Measurements from ENCODE around the gene LRMDA.
"Not testable (repeated sequence)": the region's sequence is repeated elsewhere in the genome, so short reads cannot be mapped to it uniquely, and the experiment has no call there.

LRMDA gene

GRCh38 chr10:76055963-76056362 is 624.5 kb downstream of the LRMDA start:
- ATAC-seq (no peak), DNase-seq (no peak)
- no peaks in the 10 kb centered on the region for H3K27me3 Mint-ChIP-seq
- H3K27ac Mint-ChIP-seq = no peak overlapping the region
- no peaks in the 10 kb centered on the region for H3K4me1 Mint-ChIP-seq
- H3K4me3 Mint-ChIP-seq = no peak overlapping the region
- peaks cover 10 to 25% of the 10 kb centered on the region in 2 donors for H3K9me3 Mint-ChIP-seq

DNA sequence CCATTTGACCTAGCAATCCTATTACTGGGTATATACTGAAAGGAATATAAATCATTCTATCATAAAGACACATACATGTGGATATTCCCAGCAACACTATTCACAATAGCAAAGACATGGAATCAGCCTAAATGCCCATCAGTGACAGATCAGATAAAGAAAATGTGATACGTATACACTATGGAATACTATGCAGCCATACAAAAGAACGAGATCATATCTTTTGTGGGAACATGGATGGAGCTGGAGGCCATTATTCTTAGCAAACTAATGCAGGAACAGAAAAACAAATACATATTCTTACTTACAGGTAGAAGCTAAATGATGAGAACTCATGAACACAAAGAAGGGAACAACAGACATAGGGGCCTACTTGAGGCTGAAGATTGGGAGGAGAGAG is 629.6 kb downstream of the LRMDA start:
- not testable (repeated sequence) for DNase-seq, H3K27me3 Mint-ChIP-seq, ATAC-seq, H3K4me1 Mint-ChIP-seq, H3K27ac Mint-ChIP-seq, H3K4me3 Mint-ChIP-seq
- peaks cover 0 to 11% of the 10 kb centered on the region in 2 donors for H3K9me3 Mint-ChIP-seq

- peaks cover 6% of the 10 kb centered on the region for H3K27me3 Mint-ChIP-seq
- no peak overlapping the region for H3K4me3 Mint-ChIP-seq
- peaks cover 0 to 16% of the 10 kb centered on the region in 2 donors for H3K9me3 Mint-ChIP-seq
- ATAC-seq = no peak
- H3K4me1 Mint-ChIP-seq = no peaks in the 10 kb centered on the region
- no peak overlapping the region for H3K27ac Mint-ChIP-seq
- no peak for DNase-seq
Observed at GRCh38 chr10:76066457-76066856, 635.0 kb downstream of the LRMDA start.

- DNase-seq = no peak
- H3K4me1 Mint-ChIP-seq = no peaks in the 10 kb centered on the region
- no peak overlapping the region for H3K4me3 Mint-ChIP-seq
- peaks cover 6% of the 10 kb centered on the region for H3K27me3 Mint-ChIP-seq
- H3K9me3 Mint-ChIP-seq = peaks cover 0 to 16% of the 10 kb centered on the region in 2 donors
- H3K27ac Mint-ChIP-seq = no peak overlapping the region
- ATAC-seq = no peak
Observed at GRCh38 chr10:76067447-76067846, 636.0 kb downstream of the LRMDA start.

DNA sequence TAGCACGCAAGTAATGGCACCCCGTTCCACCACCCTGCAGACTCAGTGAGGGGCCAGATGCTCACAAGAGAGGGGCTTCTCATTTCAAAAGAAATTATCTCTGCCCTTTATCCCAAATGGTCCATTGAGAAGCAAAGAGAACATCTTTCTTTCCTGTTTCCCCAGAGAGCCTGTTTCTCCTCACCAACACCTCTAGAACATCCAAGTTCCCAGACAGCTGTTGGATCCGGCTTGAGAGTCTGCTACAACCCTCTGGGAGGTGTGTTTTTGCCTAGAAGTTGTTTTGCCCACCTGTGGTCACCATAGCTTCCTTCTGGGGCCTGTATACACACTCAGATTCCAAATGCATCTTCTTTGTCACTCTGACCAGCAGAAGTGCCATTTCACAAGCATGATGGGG is 637.4 kb downstream of the LRMDA start:
- H3K27me3 Mint-ChIP-seq = peaks cover 6% of the 10 kb centered on the region
- DNase-seq (no peak), ATAC-seq (no peak)
- H3K4me3 Mint-ChIP-seq = no peak overlapping the region
- no peak overlapping the region for H3K27ac Mint-ChIP-seq
- peaks cover 0 to 16% of the 10 kb centered on the region in 2 donors for H3K9me3 Mint-ChIP-seq
- no peaks in the 10 kb centered on the region for H3K4me1 Mint-ChIP-seq

DNA sequence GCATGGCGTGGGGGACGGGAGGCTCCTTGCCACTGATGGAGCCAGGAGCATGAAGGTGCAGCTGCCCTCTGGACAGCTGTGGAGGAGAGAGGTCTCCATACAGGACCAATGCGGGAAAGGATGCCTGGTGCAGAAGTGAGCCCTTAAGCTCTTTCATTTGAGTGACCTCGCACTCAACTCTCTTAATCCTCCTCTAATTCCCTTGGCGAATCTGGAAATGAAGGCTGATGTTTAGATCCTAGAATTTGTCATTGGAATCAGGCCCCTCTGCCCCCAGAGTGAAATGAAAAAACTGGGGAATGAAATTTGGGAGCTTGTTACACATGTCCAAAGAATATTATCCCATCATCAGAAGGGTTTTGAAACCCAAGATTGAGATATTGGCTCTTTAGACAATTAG is 639.5 kb downstream of the LRMDA start:
- Mint-ChIP-seq H3K27me3 (peaks cover 6% of the 10 kb centered on the region), H3K4me1 (no peaks in the 10 kb centered on the region), H3K27ac (no peak overlapping the region), H3K4me3 (no peak overlapping the region), H3K9me3 (peaks cover 0 to 19% of the 10 kb centered on the region in 2 donors)
- DNase-seq = no peak
- ATAC-seq = no peak

GRCh38 chr10:76071653-76072365 is 640.4 kb downstream of the LRMDA start:
- H3K27me3 Mint-ChIP-seq = peaks cover 6% of the 10 kb centered on the region
- peaks cover 0 to 19% of the 10 kb centered on the region in 2 donors for H3K9me3 Mint-ChIP-seq
- ATAC-seq (no peak), DNase-seq (no peak)
- H3K4me1 Mint-ChIP-seq = no peaks in the 10 kb centered on the region
- H3K4me3 Mint-ChIP-seq = no peak overlapping the region
- no peak overlapping the region for H3K27ac Mint-ChIP-seq

DNA sequence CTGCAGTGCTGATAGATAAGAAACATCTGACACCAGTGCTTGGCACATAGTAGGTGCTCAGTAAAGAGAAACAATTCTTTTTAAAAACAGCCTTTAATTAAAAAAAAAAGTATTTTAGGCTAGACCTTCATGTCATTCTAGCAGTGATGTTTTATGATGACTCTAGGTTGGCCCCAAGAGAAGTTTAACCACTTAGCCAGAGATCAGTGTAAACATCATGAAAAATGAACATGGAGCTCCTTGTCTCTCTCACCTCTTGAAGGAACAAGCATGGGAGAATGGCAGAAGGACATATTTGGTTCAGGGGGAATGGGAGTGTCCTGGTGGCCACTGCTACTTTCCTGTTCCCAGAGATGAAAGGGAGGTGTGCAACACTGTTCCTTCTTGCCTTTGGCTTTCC is 641.0 kb downstream of the LRMDA start:
- no peaks in the 10 kb centered on the region for H3K4me1 Mint-ChIP-seq
- no peak for DNase-seq
- ATAC-seq = no peak
- peaks cover 0 to 19% of the 10 kb centered on the region in 2 donors for H3K9me3 Mint-ChIP-seq
- peaks cover 6% of the 10 kb centered on the region for H3K27me3 Mint-ChIP-seq
- no peak overlapping the region for H3K4me3 Mint-ChIP-seq
- no peak overlapping the region for H3K27ac Mint-ChIP-seq

DNA sequence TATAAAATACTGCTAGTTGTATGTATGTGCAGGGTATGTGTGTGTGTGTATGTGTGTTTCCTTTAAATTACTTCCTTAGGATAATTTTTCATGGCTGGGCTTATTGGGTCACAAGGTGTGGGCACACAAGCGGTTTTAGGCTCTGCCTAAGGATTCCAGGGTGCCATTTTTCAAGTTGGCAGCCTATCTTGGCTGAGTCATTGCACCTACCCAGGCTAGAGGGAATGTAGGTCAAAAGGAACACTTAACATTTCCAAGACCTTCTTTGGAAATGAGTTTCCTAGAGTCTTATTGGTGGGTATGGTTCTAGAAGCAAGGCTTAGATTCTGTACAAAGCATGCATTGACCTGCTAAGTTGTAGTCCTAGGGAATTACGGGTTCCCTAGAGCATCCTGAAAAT is 642.1 kb downstream of the LRMDA start:
- no peak overlapping the region for H3K27ac Mint-ChIP-seq
- H3K9me3 Mint-ChIP-seq = peaks cover 0 to 8% of the 10 kb centered on the region in 2 donors
- H3K4me3 Mint-ChIP-seq = no peak overlapping the region
- H3K4me1 Mint-ChIP-seq = no peaks in the 10 kb centered on the region
- H3K27me3 Mint-ChIP-seq = peaks cover 6% of the 10 kb centered on the region
- no peak for ATAC-seq
- DNase-seq = no peak

DNA sequence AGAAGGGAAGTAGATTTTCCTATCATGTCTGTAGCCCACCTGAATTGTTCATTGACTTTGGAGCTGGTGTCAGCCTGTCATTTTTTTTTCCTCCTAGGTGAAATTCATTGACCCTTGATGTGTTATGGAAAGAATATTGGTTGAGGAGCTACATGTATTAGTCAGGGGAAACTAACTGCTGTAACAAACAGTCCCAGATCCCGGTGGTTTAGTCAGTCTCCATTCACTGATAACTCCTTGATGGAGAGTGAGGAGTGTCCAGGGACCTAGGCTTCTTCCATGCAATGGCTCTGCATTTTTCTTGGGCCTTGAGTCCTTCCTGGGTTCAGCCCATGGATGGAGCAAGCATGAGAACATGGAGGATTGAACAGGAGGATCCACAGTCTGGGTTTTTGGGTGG is 643.2 kb downstream of the LRMDA start:
- Mint-ChIP-seq H3K27me3 (peaks cover 6% of the 10 kb centered on the region), H3K4me3 (no peak overlapping the region), H3K9me3 (peaks cover 0 to 8% of the 10 kb centered on the region in 2 donors), H3K27ac (no peak overlapping the region), H3K4me1 (no peaks in the 10 kb centered on the region)
- no peak for DNase-seq
- ATAC-seq = no peak

DNA sequence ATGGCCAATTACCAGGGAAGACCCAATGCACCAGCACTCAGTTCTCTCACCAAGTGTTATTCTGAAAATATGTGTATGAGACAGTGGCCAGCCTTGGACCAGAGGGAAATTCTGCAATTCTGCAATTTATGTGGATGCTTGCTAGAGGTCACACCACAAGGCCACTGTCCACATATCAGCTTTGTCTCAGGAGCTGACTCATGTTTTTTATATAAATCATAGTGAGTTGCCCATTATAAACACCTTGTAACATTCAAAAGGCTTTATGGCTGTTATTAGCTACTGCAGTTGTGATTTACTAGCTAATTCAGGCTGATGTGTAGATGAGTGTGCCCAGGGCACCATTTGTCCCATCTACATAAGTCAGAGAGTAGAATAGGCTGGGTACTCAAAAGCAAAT is 649.0 kb downstream of the LRMDA start:
- DNase-seq = no peak
- Mint-ChIP-seq H3K9me3 (peaks cover 0 to 10% of the 10 kb centered on the region in 2 donors), H3K4me3 (no peak overlapping the region), H3K27me3 (no peaks in the 10 kb centered on the region), H3K27ac (no peak overlapping the region), H3K4me1 (no peaks in the 10 kb centered on the region)
- no peak for ATAC-seq

DNA sequence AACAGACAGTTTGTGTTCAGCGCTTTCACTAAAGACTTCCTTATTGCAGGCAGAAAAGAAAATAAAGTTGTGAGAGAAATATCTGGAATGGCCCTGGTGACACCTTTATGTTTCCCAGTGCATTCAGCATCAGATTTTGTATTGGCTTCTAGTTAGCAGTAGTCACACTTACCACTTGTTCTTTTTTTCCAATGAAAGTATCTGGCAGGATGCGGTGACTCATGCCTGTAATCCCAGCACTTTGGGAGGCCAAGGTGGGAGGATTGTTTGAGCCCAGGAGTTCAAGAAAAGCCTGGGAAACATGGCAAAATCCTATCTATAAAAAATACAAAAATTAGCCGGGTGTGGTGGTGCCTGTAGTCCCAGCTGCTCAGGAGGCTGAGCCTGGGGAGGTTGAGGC is 649.6 kb downstream of the LRMDA start:
- H3K4me3 Mint-ChIP-seq = no peak overlapping the region
- H3K27me3 Mint-ChIP-seq = no peaks in the 10 kb centered on the region
- DNase-seq (no peak), ATAC-seq (no peak)
- peaks cover 0 to 9% of the 10 kb centered on the region in 2 donors for H3K9me3 Mint-ChIP-seq
- H3K27ac Mint-ChIP-seq = no peak overlapping the region
- no peaks in the 10 kb centered on the region for H3K4me1 Mint-ChIP-seq

DNA sequence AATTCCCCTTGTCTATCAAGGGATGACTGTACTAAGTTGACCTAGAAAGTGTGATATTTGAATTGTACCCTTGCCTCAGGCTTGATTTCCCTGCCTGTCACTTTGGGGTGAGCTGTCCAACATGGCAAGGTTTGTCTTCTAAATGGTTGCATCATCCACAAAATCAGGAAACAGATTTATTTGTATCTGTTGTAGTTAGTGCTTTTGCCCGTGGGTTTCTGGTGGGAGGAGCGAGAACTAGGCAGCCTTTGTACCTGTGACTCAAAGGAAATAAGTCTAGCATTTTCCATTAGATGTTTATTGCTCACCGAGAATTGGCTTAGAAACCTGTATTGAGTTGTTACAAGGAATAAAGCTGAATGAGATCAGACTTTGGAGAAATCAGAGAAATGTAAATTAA is 650.8 kb downstream of the LRMDA start:
- Mint-ChIP-seq H3K4me1 (peaks cover 6% of the 10 kb centered on the region), H3K27me3 (no peaks in the 10 kb centered on the region), H3K27ac (peak overlapping the region in 1 of 2 donors; percentile 42), H3K4me3 (no peak overlapping the region), H3K9me3 (peaks cover 0 to 9% of the 10 kb centered on the region in 2 donors)
- DNase-seq (no peak), ATAC-seq (no peak)

GRCh38 chr10:76082956-76083355 is 651.5 kb downstream of the LRMDA start:
- H3K4me1 Mint-ChIP-seq = peaks cover 6% of the 10 kb centered on the region
- ATAC-seq = no peak
- no peak for DNase-seq
- no peak overlapping the region for H3K27ac Mint-ChIP-seq
- peaks cover 0 to 9% of the 10 kb centered on the region in 2 donors for H3K9me3 Mint-ChIP-seq
- no peaks in the 10 kb centered on the region for H3K27me3 Mint-ChIP-seq
- H3K4me3 Mint-ChIP-seq = no peak overlapping the region

DNA sequence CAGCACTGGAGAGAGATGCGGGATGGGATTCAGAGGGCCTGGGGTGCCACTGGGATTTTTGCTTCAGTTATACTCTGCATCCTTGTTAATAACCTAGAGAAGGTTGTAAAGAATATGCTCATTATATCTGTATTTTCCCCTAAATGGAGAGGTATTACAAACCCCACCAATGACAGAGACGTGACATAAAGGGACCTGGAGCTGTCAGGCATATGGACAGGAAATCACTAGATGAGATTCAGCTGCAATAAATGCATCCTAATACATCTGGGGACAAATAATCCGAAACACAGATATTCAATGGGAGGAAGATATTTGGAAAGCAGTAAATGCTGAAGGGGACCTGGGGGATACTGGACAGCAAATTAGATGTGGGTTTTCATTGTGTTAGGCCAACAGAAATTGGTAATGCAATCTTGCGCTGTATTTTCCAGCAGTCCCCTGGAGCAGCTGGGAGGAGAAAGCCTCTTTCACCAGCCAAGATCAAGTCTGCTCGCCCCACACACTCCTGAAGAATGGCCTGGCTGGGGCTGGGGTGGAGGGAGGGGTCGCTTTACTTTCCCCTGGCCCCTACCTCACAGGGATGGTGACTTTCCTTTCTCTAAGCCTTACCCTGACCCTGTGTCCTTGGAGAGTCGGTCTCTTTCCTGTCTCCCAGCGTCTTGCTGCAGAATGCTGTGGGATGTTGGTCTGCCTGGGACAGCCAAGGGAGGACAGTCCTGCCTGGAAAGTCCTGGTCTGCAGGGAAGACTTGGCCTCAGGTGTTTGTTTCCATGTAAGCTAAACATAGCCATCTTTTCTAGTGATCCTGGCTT is 653.8 kb downstream of the LRMDA start:
- Mint-ChIP-seq H3K9me3 (peaks cover 0 to 9% of the 10 kb centered on the region in 2 donors), H3K4me3 (no peak overlapping the region)
- no peak for ATAC-seq

GRCh38 chr10:76085817-76086167 is 654.4 kb downstream of the LRMDA start:
- H3K4me3 Mint-ChIP-seq = no peak overlapping the region

More for the DNA sequence above, 653.8 kb downstream of the LRMDA start:
- H3K27me3 Mint-ChIP-seq = no peaks in the 10 kb centered on the region
- H3K4me1 Mint-ChIP-seq = peaks cover 6% of the 10 kb centered on the region
- no peak overlapping the region for H3K27ac Mint-ChIP-seq
- no peak for DNase-seq

More at GRCh38 chr10:76085817-76086167, 654.4 kb downstream of the LRMDA start:
- Mint-ChIP-seq H3K27ac (no peak overlapping the region), H3K4me1 (peaks cover 6% of the 10 kb centered on the region), H3K27me3 (no peaks in the 10 kb centered on the region), H3K9me3 (peaks cover 0 to 9% of the 10 kb centered on the region in 2 donors)
- ATAC-seq = no peak
- no peak for DNase-seq

All from stimulated activated naive CD8-positive, alpha-beta T cell treated with anti-CD3 and anti-CD28 coated beads, Interleukin-15, amount 100 ng/mL, for 72 hours (primary cell).